ENCODE results near the gene TNFAIP8L1. TPM values are rescaled to one million over a fixed set of nuclear protein-coding genes. Genes with fewer than 3 reads are reported as not detected.
A peak's percentile ranks its signal among the peaks of the same experiment; 100 is the strongest.
"Not testable (repeated sequence)": the region's sequence is repeated elsewhere in the genome, so short reads cannot be mapped to it uniquely, and the experiment has no call there.

TNFAIP8L1 gene
- total RNA-seq, 1 donor from 2014 or later, result 8.9 TPM

GRCh38 chr19:4675346-4675745, 36.0 kb downstream of the TNFAIP8L1 start:
- Mint-ChIP-seq H3K27ac (no peak overlapping the region), H3K4me1 (ENCODE audit: unreplicated experiment) (no peaks in the 10 kb centered on the region)

GRCh38 chr19:4676955-4677731, 37.8 kb downstream of the TNFAIP8L1 start:
- no peaks in the 10 kb centered on the region for H3K9me3 Mint-ChIP-seq
- TF ChIP-seq CTCF (conservative IDR thresholded peaks at IDR 0.05), result peak; percentile 68
- no peak for DNase-seq (ENCODE audit: extremely low spot score, unreplicated experiment)
- no peak overlapping the region for H3K4me3 Mint-ChIP-seq
- peaks cover 4% of the 10 kb centered on the region for H3K36me3 Mint-ChIP-seq
- no peaks in the 10 kb centered on the region for H3K4me1 Mint-ChIP-seq (ENCODE audit: unreplicated experiment)
- H3K27ac Mint-ChIP-seq, result no peak overlapping the region
- no peaks in the 10 kb centered on the region for H3K27me3 Mint-ChIP-seq

More at GRCh38 chr19:4675346-4675745, 36.0 kb downstream of the TNFAIP8L1 start:
- no peak for TF ChIP-seq CTCF (conservative IDR thresholded peaks at IDR 0.05)
- DNase-seq (ENCODE audit: extremely low spot score, unreplicated experiment), result no peak
- no peaks in the 10 kb centered on the region for H3K36me3 Mint-ChIP-seq
- H3K9me3 Mint-ChIP-seq, result no peaks in the 10 kb centered on the region
- H3K27me3 Mint-ChIP-seq, result no peaks in the 10 kb centered on the region
- H3K4me3 Mint-ChIP-seq, result no peak overlapping the region

- peaks cover 4% of the 10 kb centered on the region for H3K36me3 Mint-ChIP-seq
- no peak for DNase-seq (ENCODE audit: extremely low spot score, unreplicated experiment)
- H3K27me3 Mint-ChIP-seq, result no peaks in the 10 kb centered on the region
- no peak for TF ChIP-seq CTCF (conservative IDR thresholded peaks at IDR 0.05)
- H3K9me3 Mint-ChIP-seq, result no peaks in the 10 kb centered on the region
- H3K4me3 Mint-ChIP-seq, result no peak overlapping the region
- H3K4me1 Mint-ChIP-seq (ENCODE audit: unreplicated experiment), result no peaks in the 10 kb centered on the region
- no peak overlapping the region for H3K27ac Mint-ChIP-seq
These were observed 39.8 kb downstream of the TNFAIP8L1 start for GRCh38 chr19:4678881-4679790.

GRCh38 chr19:4680021-4680420, 40.7 kb downstream of the TNFAIP8L1 start:
- not testable (repeated sequence) for H3K36me3 Mint-ChIP-seq; DNase-seq (ENCODE audit: extremely low spot score, unreplicated experiment); H3K9me3 Mint-ChIP-seq; H3K27me3 Mint-ChIP-seq; H3K27ac Mint-ChIP-seq; H3K4me1 Mint-ChIP-seq (ENCODE audit: unreplicated experiment); H3K4me3 Mint-ChIP-seq

GRCh38 chr19:4682417-4683200, 43.3 kb downstream of the TNFAIP8L1 start:
- no peak for DNase-seq (ENCODE audit: extremely low spot score, unreplicated experiment)
- Mint-ChIP-seq H3K27me3 (no peaks in the 10 kb centered on the region), H3K36me3 (peaks cover 4% of the 10 kb centered on the region), H3K9me3 (no peaks in the 10 kb centered on the region), H3K4me1 (ENCODE audit: unreplicated experiment) (no peaks in the 10 kb centered on the region), H3K4me3 (no peak overlapping the region), H3K27ac (no peak overlapping the region)
- TF ChIP-seq CTCF (conservative IDR thresholded peaks at IDR 0.05), result no peak

Measured in type B pancreatic cell (in vitro differentiated cells).